Stimulated activated CD4-positive, alpha-beta T cell treated with anti-CD3 and anti-CD28 coated beads, TNF-alpha, amount 100 ng/mL, for 24 hours (primary cell): ENCODE results near the gene TKTL2.
"Not testable (repeated sequence)": the region's sequence is repeated elsewhere in the genome, so short reads cannot be mapped to it uniquely, and the experiment has no call there.

ENCODE experiments used
- DNase-seq, 3 experiments: peaks; one replicate each; pipeline ENCODE4 v3.0.0-alpha.2; 2020; ENCODE audit warnings: low read depth in 3 of 3

TKTL2 gene

DNA sequence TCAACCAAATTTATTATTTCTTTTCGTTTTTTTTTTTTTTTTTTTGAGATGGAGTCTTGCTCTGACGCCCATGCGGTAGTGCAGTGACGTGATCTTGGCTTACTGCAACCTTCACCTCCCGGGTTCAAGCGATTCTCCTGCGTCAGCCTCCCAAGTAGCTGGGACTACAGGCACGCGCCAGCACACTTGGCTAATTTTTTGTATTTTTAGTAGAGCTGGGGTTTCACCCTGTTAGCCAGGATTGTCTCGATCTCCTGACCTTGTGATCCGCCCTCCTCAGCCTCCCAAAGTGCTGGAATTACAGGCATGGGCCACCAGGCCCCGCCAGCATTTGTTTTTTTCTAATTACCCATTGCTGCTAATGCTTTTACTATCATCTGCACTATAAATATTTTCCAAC is 26.5 kb downstream of the TKTL2 start:
- not testable (repeated sequence) for DNase-seq

DNA sequence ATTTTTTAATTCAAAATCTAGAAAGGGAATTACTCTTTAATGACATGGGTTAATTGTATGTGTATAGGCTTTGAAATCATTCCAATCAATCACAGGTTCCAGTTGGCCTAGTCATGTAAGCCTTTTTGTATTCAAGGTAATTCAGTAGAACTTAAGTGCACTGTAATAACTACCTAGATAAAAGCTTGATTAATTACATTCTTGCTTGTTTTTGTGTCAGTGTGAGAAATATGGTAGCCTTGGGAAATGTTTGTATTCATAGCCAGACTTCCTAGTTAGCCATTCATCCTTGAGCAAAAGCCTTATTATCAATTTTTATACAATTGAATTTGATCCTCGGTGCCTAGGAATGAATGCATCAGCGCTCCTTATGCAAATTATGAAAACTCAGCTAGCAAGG is 33.5 kb downstream of the TKTL2 start:
- no peak for DNase-seq
